Neural cell (in vitro differentiated cells): ENCODE data around the gene KRTAP29-1. TPM values are rescaled to one million over a fixed set of nuclear protein-coding genes. Genes with fewer than 3 reads are reported as not detected.

ENCODE experiments used
- H2AFZ ChIP-seq: fragments of 200-600, 300-800 bp; sonication (generic), shearing (Covaris generic); 2 replicates; pipeline ENCODE4 v1.6.0; 2014; ENCODE audit warnings: low read depth, mild to moderate bottlenecking, antibody characterized with exemption, low read length, moderate library complexity
- H3F3A ChIP-seq: fragments of 200-600 bp; shearing (Covaris generic); 2 replicates; pipeline ENCODE4 v1.6.1; 2016; ENCODE audit warnings: mild to moderate bottlenecking, moderate library complexity, mixed read lengths, antibody characterized with exemption, low read length; ENCODE audit not compliant: insufficient read depth, poor library complexity, severe bottlenecking
- H3K27ac ChIP-seq: fragments of 200-600, 300-800 bp; sonication (generic), shearing (Covaris generic); 2 replicates; pipeline ENCODE4 v1.5.1; 2014; ENCODE audit warnings: mild to moderate bottlenecking, low read length, moderate library complexity
- H3K27me3 ChIP-seq: fragments of 300-800, 200-600 bp; sonication (generic), shearing (Covaris generic); 2 replicates; pipeline ENCODE4 v1.6.0; 2014; ENCODE audit warnings: mild to moderate bottlenecking, low read depth, low read length, moderate library complexity; ENCODE audit not compliant: insufficient read depth
- H3K36me3 ChIP-seq: fragments of 300-800, 200-600 bp; sonication (generic), shearing (Covaris generic); 2 replicates; pipeline ENCODE4 v1.5.1; 2014; ENCODE audit warnings: mild to moderate bottlenecking, antibody characterized with exemption, low read length, moderate library complexity; ENCODE audit not compliant: insufficient read depth
- H3K4me2 ChIP-seq: fragments of 300-800, 200-600 bp; sonication (generic), shearing (Covaris generic); 2 replicates; pipeline ENCODE4 v1.6.0; 2014; ENCODE audit warnings: mild to moderate bottlenecking, low read length
- H3K4me3 ChIP-seq: fragments of 300-800, 200-600 bp; sonication (generic), shearing (Covaris generic); 2 replicates; pipeline ENCODE4 v1.5.1; 2014; ENCODE audit warnings: mild to moderate bottlenecking, low read length, moderate library complexity
- H3K79me2 ChIP-seq: fragments of 200-600 bp; shearing (Covaris generic); replicated peaks from 2 replicates; pipeline ENCODE4 v1.6.0; 2014; ENCODE audit warnings: mild to moderate bottlenecking, low read length, moderate library complexity; ENCODE audit not compliant: insufficient read depth
- H3K9ac ChIP-seq: fragments of 300-800, 200-600 bp; sonication (generic), shearing (Covaris generic); 2 replicates; pipeline ENCODE4 v1.6.1; 2016; ENCODE audit warnings: mild to moderate bottlenecking, low read length, mixed read lengths
- H3K9me2 ChIP-seq: fragments of 200-600 bp; shearing (Covaris generic); 2 replicates; pipeline ENCODE4 v1.6.1; 2016; ENCODE audit warnings: mild to moderate bottlenecking, low read length, mixed read lengths; ENCODE audit not compliant: insufficient read depth
- H3K9me3 ChIP-seq: fragments of 200-600, 300-800 bp; sonication (generic), shearing (Covaris generic); 2 replicates; pipeline ENCODE4 v1.6.1; 2016; ENCODE audit warnings: mild to moderate bottlenecking, mixed run types, low read length, moderate library complexity, mixed read lengths
- H4K20me1 ChIP-seq: fragments of 200-600 bp; shearing (Covaris generic); 2 replicates; pipeline ENCODE4 v1.6.1; 2016; ENCODE audit warnings: mild to moderate bottlenecking, mixed run types; ENCODE audit not compliant: insufficient read depth
- EP300 ChIP-seq: fragments of 450-650 bp; conservative IDR thresholded peaks from 2 replicates; pipeline ENCODE4 v1.6.1; 2014; ENCODE audit warnings: antibody characterized with exemption, mild to moderate bottlenecking, moderate library complexity; ENCODE audit not compliant: poor library complexity, severe bottlenecking
- EZH2 ChIP-seq: fragments of 200-600, 300-800 bp; shearing (Covaris generic), sonication (generic); IDR thresholded peaks from 2 replicates; pipeline ENCODE4 v1.6.1; 2014; ENCODE audit warnings: antibody characterized with exemption, low read length, borderline replicate concordance, mild to moderate bottlenecking; ENCODE audit not compliant: insufficient read depth, poor library complexity, severe bottlenecking
- MXI1 ChIP-seq: fragments of 450-650 bp; conservative IDR thresholded peaks from 2 replicates; pipeline ENCODE4 v1.6.1; 2014; ENCODE audit warnings: antibody characterized with exemption, mild to moderate bottlenecking; ENCODE audit not compliant: poor library complexity, severe bottlenecking
- POLR2AphosphoS5 ChIP-seq: IDR thresholded peaks from 2 replicates; pipeline ENCODE4 v1.6.1; 2012
- RAD21 ChIP-seq: fragments of 450-650 bp; conservative IDR thresholded peaks from 2 replicates; pipeline ENCODE4 v1.6.1; 2014; ENCODE audit warnings: antibody characterized with exemption, mild to moderate bottlenecking, moderate library complexity
- SMC3 ChIP-seq: fragments of 450-650 bp; conservative IDR thresholded peaks from 2 replicates; pipeline ENCODE4 v1.6.1; 2014; ENCODE audit warnings: antibody characterized with exemption, mild to moderate bottlenecking, moderate library complexity; ENCODE audit not compliant: poor library complexity
- TAF1 ChIP-seq: IDR thresholded peaks from 2 replicates; pipeline ENCODE4 v1.6.1; 2012; ENCODE audit warnings: low read depth
- polyA plus RNA-seq: library from polyadenylated mRNA; depleted of rRNA; stranded (reverse); fragments of >200 nt; gene quantifications from 2 replicates; pipeline ENCODE4 v1.2.3, GENCODE V29; 2014
- TF ChIP-seq, protein P1 (sequence below): IDR thresholded peaks from 2 replicates; pipeline ENCODE4 v1.6.1; 2012; ENCODE audit warnings: borderline replicate concordance
- TF ChIP-seq, protein P2 (sequence below): fragments of 450-650 bp; IDR thresholded peaks from 2 replicates; pipeline ENCODE4 v1.5.1; 2014; ENCODE audit warnings: antibody characterized with exemption, mild to moderate bottlenecking, moderate library complexity; ENCODE audit not compliant: poor library complexity, severe bottlenecking

Gene KRTAP29-1
- polyA plus RNA-seq, 1 donor from 2014 or later = not detected

DNA sequence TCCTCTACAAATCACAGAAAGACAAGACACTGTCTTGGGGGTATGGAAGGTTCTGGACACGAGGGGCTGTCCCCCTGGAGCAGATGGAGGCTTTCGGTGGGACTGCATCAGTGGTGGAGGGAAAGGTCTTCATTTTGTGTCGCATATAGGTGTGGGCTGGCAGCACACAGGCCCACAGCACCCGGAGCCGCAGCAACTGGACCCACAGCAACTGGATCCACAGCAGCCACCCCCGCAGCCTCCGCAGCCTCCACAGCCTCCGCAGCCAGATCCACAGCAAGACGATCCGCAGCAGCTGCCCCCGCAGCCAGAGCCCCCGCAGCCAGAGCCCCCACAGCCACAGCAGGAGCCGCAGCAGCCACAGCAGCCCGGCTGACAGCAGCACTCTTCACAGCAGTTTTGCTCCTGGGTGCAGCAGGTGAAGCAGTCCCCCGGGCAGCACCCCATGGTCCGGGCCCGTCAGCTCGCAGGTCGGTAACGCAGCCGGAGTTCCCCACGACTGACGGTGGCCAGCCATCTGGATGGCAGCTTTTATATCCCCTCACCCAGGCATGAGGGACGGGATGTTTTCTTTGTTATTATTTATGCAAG is 12.6 kb upstream of the KRTAP29-1 start, which contains the start of gene KRTAP17-1:
KRTAP17-1 (minus strand) TSS at position 507 of the 591 bp plus-strand sequence; CDS start at position 447, 60 bp downstream.
- Histone ChIP-seq H3K27me3 (no peaks in the 10 kb centered on the region), H3K79me2 (no peaks in the 10 kb centered on the region), H3K4me2 (no peak within 1 kb of the TSS), H2AFZ (no peak within 1 kb of the TSS), H3F3A (no peaks in the 10 kb centered on the region), H3K36me3 (no peaks in the 10 kb centered on the region), H3K9me2 (no peaks in the 10 kb centered on the region), H3K9me3 (no peaks in the 10 kb centered on the region), H3K9ac (no peak within 1 kb of the TSS), H3K4me3 (no peak within 1 kb of the TSS), H4K20me1 (no peaks in the 10 kb centered on the region), H3K27ac (no peak within 1 kb of the TSS)
- no peak for TF ChIP-seq SMC3
- no peak for TF ChIP-seq RAD21
- TF ChIP-seq TAF1 = no peak
- no peak for TF ChIP-seq EZH2
- TF ChIP-seq EP300 = no peak
- TF ChIP-seq POLR2AphosphoS5 = no peak
- TF ChIP-seq, protein P1, sequence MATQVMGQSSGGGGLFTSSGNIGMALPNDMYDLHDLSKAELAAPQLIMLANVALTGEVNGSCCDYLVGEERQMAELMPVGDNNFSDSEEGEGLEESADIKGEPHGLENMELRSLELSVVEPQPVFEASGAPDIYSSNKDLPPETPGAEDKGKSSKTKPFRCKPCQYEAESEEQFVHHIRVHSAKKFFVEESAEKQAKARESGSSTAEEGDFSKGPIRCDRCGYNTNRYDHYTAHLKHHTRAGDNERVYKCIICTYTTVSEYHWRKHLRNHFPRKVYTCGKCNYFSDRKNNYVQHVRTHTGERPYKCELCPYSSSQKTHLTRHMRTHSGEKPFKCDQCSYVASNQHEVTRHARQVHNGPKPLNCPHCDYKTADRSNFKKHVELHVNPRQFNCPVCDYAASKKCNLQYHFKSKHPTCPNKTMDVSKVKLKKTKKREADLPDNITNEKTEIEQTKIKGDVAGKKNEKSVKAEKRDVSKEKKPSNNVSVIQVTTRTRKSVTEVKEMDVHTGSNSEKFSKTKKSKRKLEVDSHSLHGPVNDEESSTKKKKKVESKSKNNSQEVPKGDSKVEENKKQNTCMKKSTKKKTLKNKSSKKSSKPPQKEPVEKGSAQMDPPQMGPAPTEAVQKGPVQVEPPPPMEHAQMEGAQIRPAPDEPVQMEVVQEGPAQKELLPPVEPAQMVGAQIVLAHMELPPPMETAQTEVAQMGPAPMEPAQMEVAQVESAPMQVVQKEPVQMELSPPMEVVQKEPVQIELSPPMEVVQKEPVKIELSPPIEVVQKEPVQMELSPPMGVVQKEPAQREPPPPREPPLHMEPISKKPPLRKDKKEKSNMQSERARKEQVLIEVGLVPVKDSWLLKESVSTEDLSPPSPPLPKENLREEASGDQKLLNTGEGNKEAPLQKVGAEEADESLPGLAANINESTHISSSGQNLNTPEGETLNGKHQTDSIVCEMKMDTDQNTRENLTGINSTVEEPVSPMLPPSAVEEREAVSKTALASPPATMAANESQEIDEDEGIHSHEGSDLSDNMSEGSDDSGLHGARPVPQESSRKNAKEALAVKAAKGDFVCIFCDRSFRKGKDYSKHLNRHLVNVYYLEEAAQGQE = no peak
- TF ChIP-seq MXI1 = no peak
- TF ChIP-seq, protein P2, sequence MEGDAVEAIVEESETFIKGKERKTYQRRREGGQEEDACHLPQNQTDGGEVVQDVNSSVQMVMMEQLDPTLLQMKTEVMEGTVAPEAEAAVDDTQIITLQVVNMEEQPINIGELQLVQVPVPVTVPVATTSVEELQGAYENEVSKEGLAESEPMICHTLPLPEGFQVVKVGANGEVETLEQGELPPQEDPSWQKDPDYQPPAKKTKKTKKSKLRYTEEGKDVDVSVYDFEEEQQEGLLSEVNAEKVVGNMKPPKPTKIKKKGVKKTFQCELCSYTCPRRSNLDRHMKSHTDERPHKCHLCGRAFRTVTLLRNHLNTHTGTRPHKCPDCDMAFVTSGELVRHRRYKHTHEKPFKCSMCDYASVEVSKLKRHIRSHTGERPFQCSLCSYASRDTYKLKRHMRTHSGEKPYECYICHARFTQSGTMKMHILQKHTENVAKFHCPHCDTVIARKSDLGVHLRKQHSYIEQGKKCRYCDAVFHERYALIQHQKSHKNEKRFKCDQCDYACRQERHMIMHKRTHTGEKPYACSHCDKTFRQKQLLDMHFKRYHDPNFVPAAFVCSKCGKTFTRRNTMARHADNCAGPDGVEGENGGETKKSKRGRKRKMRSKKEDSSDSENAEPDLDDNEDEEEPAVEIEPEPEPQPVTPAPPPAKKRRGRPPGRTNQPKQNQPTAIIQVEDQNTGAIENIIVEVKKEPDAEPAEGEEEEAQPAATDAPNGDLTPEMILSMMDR = no peak

DNA sequence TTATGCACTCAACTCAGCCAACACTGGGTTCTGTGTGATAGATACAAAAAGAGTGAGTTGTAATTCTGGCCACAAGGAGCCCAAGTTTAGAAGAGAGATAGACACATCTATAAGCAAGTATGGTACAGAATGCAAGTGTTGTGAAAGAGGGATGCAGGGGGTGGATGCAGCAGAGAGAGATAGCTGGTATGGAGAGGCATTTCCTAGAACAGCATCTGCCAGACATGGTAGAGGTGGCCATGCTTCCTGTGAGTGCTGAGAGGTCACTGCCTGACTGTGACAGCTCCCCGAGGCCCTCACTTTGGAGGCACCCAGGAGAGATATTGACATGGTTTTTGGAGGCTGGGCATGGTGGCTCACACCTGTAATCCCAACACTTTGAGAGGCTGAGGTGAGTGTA is 8.5 kb upstream of the KRTAP29-1 start:
- H3F3A ChIP-seq = no peaks in the 10 kb centered on the region
- H3K9me2 ChIP-seq = no peaks in the 10 kb centered on the region
- H3K27ac ChIP-seq = no peak overlapping the region
- H3K79me2 ChIP-seq = no peaks in the 10 kb centered on the region
- H2AFZ ChIP-seq = no peak overlapping the region
- TF ChIP-seq MXI1 (no peak), TAF1 (no peak), POLR2AphosphoS5 (no peak), EP300 (no peak), RAD21 (no peak), EZH2 (no peak), SMC3 (no peak)
- TF ChIP-seq, protein P2 = no peak
- TF ChIP-seq, protein P1 = no peak
- H3K36me3 ChIP-seq = no peaks in the 10 kb centered on the region
- H4K20me1 ChIP-seq = no peaks in the 10 kb centered on the region
- no peaks in the 10 kb centered on the region for H3K9me3 ChIP-seq
- no peak overlapping the region for H3K4me2 ChIP-seq
- H3K4me3 ChIP-seq = no peak overlapping the region
- H3K9ac ChIP-seq = no peak overlapping the region
- H3K27me3 ChIP-seq = no peaks in the 10 kb centered on the region
